A549 treated with RU486 at 1 μM for 4 hours (cell line): ENCODE data around the gene EEA1. TPM values are rescaled to one million over a fixed set of nuclear protein-coding genes. Genes with fewer than 3 reads are reported as not detected.

ENCODE experiments used
- total RNA-seq: library from RNA; stranded (reverse); fragments of 200-300 nt; extraction: Qiagen RNA extraction; gene quantifications from 5 replicates; pipeline ENCODE4 v1.2.3, GENCODE V29; 2022; ENCODE audit warnings: low read depth

EEA1 gene
- 2.7 to 9.3 TPM (median 6.1 TPM) in 5 replicates for total RNA-seq

GRCh38 chr12:92928962-92929915, at the start of gene EEA1:
Gene EEA1, minus strand, starts transcription at chr12:92929295. Its CDS starts 229 bp downstream, at chr12:92929066.

Other genes with a start within 250 kb of the EEA1 start
- gene PLEKHG7, start 226.3 kb downstream of the EEA1 start, total RNA-seq = 0.10 TPM in 1 of 5 replicates, not detected in the others